ENCODE data around the gene FBXO21. TPM values are rescaled to one million over a fixed set of nuclear protein-coding genes. Genes with fewer than 3 reads are reported as not detected.
A peak's percentile ranks its signal among the peaks of the same experiment; 100 is the strongest.

Gene FBXO21
- total and polyA plus RNA-seq, 2 experiments from 2014 or later, result 46.3 to 84.2 TPM

DNA sequence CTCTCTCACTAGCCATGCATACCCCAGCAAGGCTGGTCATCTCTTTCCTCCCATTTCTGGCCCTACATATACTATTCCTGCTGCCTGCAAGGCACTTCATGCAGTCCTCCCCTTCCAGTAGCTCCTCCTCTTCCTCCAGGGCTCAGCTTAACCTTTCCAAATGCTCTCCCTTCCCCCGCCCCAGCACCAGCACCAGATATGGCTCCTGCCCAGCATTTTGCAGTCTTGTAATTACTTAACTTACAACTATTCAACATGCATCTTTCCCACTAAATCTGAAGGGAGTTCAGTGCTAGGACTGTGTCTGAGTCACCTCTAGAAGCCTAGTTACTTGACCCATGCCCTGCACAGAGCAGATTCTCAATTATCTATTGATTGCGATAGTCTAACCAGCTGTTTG lies 1.8 kb upstream of the FBXO21 start (continued):
- TF ChIP-seq, protein P1, sequence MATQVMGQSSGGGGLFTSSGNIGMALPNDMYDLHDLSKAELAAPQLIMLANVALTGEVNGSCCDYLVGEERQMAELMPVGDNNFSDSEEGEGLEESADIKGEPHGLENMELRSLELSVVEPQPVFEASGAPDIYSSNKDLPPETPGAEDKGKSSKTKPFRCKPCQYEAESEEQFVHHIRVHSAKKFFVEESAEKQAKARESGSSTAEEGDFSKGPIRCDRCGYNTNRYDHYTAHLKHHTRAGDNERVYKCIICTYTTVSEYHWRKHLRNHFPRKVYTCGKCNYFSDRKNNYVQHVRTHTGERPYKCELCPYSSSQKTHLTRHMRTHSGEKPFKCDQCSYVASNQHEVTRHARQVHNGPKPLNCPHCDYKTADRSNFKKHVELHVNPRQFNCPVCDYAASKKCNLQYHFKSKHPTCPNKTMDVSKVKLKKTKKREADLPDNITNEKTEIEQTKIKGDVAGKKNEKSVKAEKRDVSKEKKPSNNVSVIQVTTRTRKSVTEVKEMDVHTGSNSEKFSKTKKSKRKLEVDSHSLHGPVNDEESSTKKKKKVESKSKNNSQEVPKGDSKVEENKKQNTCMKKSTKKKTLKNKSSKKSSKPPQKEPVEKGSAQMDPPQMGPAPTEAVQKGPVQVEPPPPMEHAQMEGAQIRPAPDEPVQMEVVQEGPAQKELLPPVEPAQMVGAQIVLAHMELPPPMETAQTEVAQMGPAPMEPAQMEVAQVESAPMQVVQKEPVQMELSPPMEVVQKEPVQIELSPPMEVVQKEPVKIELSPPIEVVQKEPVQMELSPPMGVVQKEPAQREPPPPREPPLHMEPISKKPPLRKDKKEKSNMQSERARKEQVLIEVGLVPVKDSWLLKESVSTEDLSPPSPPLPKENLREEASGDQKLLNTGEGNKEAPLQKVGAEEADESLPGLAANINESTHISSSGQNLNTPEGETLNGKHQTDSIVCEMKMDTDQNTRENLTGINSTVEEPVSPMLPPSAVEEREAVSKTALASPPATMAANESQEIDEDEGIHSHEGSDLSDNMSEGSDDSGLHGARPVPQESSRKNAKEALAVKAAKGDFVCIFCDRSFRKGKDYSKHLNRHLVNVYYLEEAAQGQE (IDR thresholded peaks at IDR 0.05; ENCODE audit: unreplicated experiment), result no peak
- no peak for TF ChIP-seq POLR2AphosphoS5 (IDR thresholded peaks at IDR 0.05; ENCODE audit: low read depth)
- TF ChIP-seq, protein P2, sequence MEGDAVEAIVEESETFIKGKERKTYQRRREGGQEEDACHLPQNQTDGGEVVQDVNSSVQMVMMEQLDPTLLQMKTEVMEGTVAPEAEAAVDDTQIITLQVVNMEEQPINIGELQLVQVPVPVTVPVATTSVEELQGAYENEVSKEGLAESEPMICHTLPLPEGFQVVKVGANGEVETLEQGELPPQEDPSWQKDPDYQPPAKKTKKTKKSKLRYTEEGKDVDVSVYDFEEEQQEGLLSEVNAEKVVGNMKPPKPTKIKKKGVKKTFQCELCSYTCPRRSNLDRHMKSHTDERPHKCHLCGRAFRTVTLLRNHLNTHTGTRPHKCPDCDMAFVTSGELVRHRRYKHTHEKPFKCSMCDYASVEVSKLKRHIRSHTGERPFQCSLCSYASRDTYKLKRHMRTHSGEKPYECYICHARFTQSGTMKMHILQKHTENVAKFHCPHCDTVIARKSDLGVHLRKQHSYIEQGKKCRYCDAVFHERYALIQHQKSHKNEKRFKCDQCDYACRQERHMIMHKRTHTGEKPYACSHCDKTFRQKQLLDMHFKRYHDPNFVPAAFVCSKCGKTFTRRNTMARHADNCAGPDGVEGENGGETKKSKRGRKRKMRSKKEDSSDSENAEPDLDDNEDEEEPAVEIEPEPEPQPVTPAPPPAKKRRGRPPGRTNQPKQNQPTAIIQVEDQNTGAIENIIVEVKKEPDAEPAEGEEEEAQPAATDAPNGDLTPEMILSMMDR (conservative IDR thresholded peaks at IDR 0.05; ENCODE audit: low read depth in 2 of 2), result no peak
- no peak for TF ChIP-seq JUNB (IDR thresholded peaks at IDR 0.05; ENCODE audit: unreplicated experiment)
- TF ChIP-seq, protein P3, sequence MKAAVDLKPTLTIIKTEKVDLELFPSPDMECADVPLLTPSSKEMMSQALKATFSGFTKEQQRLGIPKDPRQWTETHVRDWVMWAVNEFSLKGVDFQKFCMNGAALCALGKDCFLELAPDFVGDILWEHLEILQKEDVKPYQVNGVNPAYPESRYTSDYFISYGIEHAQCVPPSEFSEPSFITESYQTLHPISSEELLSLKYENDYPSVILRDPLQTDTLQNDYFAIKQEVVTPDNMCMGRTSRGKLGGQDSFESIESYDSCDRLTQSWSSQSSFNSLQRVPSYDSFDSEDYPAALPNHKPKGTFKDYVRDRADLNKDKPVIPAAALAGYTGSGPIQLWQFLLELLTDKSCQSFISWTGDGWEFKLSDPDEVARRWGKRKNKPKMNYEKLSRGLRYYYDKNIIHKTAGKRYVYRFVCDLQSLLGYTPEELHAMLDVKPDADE (IDR thresholded peaks at IDR 0.05), result no peak
- TF ChIP-seq ZNF331 (CRISPR knock-in tag; IDR thresholded peaks at IDR 0.05; ENCODE audit: low read depth), result no peak

DNA sequence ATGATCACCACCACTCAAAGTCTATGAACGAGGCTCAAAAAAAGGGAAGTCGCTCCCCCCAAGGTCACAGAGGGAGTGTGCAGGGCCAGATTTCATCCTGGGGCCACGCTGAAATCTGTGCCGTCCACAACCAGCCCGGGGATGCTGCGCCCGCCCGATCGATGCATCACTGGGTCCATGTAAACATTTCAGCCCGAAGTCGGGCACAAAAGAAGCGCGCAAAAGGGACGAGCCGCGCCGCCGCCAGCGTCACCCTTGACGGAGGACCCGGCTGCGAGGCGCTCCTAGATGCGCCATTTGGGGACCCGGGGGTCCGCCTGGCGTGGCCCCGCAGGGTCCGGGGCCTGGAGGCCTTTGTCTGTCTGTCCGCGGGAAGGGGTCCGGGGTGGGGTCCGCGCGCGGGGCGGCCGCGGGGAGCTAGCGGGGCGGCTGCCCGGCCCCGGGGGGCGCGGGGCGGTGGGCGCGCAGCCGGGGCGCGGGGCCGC lies 503 bp downstream of the FBXO21 start:
- H3K36me3 Mint-ChIP-seq (ENCODE audit: low read depth), result peaks cover 31% of the 10 kb centered on the region
- Histone ChIP-seq H3K4me2 (peak overlapping the region; percentile 87), H4K20me1 (replicated peaks; ENCODE audit: insufficient read depth) (peaks cover 28% of the 10 kb centered on the region), H3K4me3 (peak overlapping the region; percentile 98), H3F3A (replicated peaks; ENCODE audit: low read depth) (no peaks in the 10 kb centered on the region), H3K79me2 (replicated peaks; ENCODE audit: insufficient read depth) (peaks cover 47% of the 10 kb centered on the region), H3K27ac (ENCODE audit: low read depth) (peak overlapping the region; percentile 48; the same call in 1 of the 2 replicates), H2AFZ (peak overlapping the region; percentile 90; the same call in 1 of the 2 replicates), H3K27me3 (ENCODE audit: insufficient read depth) (no peaks in the 10 kb centered on the region), H3K36me3 (ENCODE audit: insufficient read depth) (peaks cover 22% of the 10 kb centered on the region), H3K4me1 (ENCODE audit: insufficient read depth) (peaks cover 13% of the 10 kb centered on the region), H3K9me2 (ENCODE audit: insufficient read depth) (no peaks in the 10 kb centered on the region)
- peak overlapping the region; percentile 95 for H3K4me3 Mint-ChIP-seq
- H3K27ac Mint-ChIP-seq, result peak overlapping the region; percentile 93
- 0 out of 2 replicates have a peak, but pooled peaks have one; percentile 42 for TF ChIP-seq CREB1 (CRISPR knock-in tag; IDR thresholded peaks at IDR 0.05; ENCODE audit: low read depth)
- TF ChIP-seq EZH2 (IDR thresholded peaks at IDR 0.05; ENCODE audit: low read depth, unreplicated experiment), result no peak
- peaks cover 22% of the 10 kb centered on the region for H3K4me1 Mint-ChIP-seq
- peak; percentile 12; the same call in 2 of the 3 replicates for ATAC-seq
- H3K27me3 Mint-ChIP-seq (ENCODE audit: insufficient read depth, low read depth, poor library complexity), result peaks cover 7% of the 10 kb centered on the region
- H3K9me3 Mint-ChIP-seq, result no peaks in the 10 kb centered on the region
- DNase-seq (ENCODE audit: low spot score), result peak; percentile 66
